GM21360 (cell line): ENCODE measurements around the gene DEGS2.

ENCODE experiments used
- ATAC-seq: cut with Tn5 transposase; IDR thresholded peaks from one replicate; pipeline ENCODE4 v1.9.1; 2021; ENCODE audit warnings: mild to moderate bottlenecking, moderate library complexity; ENCODE audit not compliant: unreplicated experiment

The DEGS2 gene

DNA sequence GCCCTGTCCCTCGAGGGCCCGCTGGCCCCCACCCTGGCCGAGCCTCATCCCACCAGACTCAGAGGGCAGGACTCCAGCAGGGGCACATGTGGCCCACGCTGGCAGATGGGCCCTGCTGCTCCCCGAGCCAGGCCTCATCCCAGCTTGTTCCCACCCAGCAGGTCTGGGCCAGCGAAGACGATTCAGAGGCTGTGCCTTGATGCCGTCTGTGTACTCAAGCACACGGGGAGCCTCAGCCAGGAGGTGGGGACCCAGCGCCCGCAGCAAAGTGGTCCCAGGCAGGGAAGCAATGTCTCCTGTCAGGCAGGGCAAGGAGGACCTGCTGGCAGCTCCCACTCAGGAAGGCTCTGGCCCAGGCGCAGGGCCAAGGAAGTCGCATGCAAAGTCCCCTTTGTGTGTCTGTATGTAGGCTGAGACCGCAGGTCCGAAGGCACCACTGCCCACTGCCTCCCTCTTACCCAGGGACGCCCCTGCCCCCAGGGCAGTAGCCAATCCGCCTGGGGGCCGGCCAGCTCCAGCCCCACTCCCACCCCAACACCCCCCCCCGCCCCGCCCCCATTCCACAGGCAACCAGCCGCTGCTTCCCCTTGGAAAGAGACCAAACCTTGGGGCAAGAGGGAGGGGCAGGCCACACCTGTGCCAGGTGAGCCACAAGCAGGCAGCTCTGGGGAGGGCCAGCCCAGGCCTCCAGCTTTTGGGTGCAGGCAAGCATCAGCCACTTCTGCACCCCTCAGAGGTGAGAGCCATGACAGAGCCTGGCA is 9.4 kb downstream of the DEGS2 start:
- ATAC-seq: no peak

DNA sequence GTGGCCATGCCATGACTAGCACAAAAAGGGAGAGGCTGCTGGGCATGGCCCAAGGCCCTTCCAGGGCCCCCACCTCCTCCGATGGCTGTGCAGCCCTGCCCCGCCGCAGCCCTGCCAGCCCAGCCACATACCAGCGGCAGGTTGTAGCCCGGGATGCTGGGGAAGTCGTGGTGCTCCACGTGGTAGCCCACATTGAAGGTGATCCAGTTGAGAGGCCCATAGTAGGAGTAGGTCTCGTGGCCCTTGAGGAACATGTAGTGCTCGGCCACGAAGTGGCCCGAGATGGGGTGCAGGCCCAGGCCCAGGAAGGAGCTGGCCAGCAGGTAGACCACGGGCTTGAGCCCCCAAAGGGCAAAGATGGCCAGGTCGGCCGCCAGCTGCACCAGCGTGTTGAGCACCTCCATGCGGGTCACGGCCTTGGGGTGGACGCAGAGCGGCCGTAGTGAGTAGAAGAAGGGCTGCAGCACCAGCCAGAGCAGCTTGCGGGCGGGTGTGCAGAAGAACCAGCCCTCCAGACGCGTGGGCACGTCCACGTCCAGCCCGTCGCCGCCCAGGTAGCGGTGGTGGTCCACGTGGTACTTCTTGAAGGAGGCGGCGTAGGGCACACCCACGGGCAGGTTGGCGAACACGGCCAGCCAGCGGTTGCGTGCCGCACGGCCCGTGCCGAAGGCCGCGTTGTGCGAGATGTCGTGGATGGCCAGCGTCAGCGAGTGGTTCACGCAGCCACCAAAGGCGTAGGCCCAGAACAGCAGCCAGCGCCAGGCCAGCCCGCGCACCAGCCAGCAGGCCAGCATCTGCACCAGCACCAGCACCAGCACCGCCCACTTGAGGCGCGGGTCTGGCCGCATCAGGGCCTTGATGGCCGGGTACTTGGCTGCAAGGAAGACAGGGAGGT is 10.4 kb downstream of the DEGS2 start:
- no peak for ATAC-seq

DNA sequence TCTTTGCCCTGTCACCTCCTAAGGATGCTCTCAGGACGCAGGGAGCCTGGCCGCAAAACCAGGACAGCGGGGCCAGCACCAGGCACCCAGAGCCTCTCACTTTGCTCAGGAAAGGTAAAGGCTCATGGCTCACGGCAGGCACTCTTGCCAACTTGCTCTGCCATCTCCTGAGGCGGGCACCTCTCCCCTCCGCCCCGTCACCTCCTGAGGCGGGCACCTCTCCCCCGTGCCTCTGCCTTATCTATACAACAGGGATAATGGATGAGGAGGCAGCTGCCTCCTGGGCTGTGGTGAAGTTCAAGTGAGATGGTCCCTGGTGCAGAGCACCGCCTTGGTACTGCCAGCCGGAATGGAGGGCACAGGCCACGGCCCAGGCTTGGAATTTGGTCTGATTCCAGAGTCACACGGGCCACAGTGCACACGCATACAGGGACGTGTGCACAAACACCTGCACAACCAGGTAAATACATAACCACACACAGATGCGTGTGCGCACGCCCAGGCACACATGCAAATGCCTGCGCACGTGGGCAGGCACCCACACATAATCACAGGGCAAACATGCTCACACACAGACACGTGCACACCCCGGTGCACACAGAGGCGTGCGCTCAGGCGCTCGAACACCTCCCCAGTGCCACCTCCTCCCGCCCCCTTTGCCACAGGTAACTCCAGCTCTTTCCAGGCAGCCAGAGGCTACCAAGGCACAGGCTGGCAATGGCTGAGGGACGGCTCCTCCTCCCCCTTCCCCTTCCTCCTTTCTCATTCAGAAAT is 11.6 kb downstream of the DEGS2 start:
- no peak for ATAC-seq

DNA sequence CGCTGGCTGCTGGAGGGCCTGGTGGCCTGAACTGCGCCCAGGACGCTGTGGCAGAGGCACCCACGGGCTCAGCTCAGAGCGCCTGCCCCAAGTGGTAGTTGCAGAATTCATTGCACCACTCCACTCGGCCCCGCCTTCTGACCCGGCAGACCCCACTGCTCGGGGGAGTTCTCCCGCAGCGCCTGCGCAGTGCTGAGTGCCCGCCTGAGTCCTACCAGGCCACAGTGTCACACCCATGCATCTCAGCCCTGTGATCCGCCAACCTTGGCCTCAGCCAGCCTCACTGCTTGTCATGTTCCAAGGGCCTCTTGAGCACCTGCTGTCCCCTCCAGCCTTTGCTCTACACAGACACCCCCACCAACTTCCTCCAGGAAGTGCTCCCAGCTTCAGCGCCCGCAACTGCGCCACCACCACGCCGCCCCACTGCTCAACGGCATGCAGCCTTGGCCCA is 12.2 kb downstream of the DEGS2 start:
- no peak for ATAC-seq

- ATAC-seq: no peak
Measured at GRCh38 chr14:100146531-100147091, 12.8 kb downstream of the DEGS2 start.

DNA sequence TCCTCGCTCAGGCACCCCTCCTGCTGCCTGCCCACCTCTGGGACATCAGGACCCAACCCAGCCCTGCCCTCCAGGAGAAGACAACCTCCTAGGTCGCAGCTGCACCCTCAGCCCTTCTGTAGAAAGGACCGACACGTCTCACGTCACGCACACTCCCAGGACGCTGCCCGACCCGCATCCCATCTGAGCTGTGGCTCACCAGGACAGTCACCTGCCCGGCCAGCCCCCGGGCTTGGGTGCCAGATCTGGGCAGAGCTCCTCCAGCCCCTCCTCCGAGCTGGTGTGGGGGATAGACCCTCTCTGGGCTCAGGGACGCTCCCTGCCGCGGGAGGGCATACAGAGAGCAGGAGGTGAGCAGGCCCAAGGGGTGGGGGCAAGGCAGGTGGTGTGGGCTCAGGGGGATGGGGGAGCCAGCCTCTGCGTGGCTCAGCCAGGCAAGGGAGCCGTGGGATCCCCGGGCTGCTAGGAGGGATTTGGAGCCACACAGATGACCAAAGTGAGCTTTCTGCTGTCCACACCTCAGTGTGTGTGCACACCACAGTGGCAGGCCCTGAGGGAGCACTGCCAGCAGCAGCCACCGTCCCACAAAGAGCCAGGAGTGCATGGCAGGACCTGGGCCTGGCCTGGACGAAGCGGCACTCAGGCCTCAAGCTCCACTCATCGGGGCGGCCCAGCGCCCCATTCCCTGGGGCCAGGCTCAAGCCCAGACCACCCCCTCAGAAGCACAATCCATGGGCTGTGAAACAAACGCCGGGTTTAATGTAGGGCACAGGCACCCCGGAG is 13.6 kb downstream of the DEGS2 start:
- ATAC-seq: no peak

GRCh38 chr14:100144996-100145646 is 14.3 kb downstream of the DEGS2 start:
- ATAC-seq: no peak

GRCh38 chr14:100144645-100144995 is 14.8 kb downstream of the DEGS2 start:
- no peak for ATAC-seq

- ATAC-seq: no peak
Measured at GRCh38 chr14:100143934-100144333, 15.5 kb downstream of the DEGS2 start.

DNA sequence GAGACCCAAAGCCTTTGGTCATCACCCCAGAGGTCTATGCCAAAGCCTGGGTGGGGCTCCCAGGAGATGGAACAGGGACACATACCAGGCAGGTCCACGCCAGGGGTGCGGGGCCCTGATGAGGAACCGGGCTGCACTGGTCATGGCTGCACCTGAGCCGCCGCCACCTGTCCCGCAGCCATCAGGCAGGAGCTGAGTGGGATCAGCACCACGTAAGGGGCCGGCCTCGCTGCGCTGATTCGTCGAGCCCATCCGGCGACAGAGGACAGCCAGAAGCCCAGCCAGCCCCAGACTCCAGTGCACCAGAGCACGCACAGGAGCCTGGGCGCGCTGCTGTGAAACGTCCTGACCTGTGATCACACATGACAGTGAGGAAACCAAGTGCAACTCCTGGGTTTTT is 15.9 kb downstream of the DEGS2 start:
- no peak for ATAC-seq

GRCh38 chr14:100142073-100143040 is 17.1 kb downstream of the DEGS2 start:
- no peak for ATAC-seq

DNA sequence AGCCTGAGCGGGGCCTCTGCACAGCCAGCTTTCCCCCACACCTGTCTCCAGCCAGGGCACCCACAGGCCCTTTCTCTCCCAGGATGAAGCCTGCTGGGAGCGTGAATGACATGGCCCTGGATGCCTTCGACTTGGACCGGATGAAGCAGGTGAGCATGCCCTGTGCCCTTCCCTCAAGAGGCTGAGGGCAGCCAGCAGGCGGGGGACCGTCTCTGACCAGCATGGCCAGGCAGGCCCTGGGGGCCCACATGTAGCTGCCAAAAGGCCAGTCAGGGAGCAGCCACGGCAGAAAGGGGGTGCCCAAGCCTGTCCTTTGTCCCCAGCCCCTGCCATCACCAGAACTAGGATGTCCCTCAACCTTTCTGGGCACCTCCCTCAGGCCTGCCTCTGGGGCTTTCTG is 18.3 kb downstream of the DEGS2 start:
- no peak for ATAC-seq

DNA sequence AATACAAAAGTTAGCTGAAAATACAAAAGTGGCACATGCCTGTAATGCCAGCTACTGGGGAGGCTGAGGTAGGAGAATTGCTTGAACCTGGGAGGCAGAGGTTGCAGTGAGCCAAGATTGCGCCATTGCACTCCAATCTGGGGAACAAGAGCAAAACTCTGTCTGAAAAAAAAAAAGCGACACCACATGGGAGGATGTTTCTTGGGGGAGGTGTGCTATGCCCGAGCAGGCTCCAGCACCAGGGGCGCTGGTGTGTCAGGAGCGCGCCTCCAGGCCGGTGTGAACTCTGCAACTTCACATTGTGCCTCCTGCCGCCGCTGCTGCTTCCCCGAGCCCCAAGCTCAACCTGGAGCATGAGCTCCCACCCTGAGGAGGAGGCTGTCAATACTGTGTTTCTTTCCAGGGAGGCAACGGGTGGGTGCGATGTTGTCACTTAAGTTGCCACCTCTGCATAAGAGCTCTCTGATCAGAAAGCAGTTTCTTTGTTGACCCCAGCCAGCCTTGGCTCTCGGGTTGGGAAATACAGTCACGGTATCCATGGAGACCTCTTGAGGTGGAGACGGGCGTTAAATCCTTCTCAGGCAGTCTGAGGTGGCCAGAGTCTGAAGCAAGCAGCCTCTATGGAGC is 18.9 kb downstream of the DEGS2 start:
- ATAC-seq: no peak

GRCh38 chr14:100138955-100139354 is 20.5 kb downstream of the DEGS2 start:
- no peak for ATAC-seq

GRCh38 chr14:100138082-100138787 is 21.2 kb downstream of the DEGS2 start:
- ATAC-seq: no peak

DNA sequence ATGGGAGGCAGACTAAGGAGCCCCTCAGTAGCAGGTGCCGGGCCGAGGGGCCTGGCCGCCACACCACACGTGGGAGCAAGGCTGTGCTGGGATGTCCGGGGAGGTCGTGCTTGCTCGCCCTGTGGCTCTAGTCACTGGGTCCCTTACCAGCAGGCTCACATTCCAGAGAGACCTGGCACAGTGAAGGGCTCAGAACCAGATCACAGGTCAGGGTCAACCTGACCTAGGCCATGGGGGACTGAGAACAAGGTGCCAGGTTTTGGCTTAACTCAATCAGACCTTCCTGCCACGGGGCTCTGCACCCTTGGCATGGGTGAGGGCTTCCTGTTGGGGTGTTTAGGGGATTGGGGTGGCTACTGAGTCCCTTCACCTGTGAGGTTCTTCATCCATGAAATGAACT is 22.3 kb downstream of the DEGS2 start:
- no peak for ATAC-seq

DNA sequence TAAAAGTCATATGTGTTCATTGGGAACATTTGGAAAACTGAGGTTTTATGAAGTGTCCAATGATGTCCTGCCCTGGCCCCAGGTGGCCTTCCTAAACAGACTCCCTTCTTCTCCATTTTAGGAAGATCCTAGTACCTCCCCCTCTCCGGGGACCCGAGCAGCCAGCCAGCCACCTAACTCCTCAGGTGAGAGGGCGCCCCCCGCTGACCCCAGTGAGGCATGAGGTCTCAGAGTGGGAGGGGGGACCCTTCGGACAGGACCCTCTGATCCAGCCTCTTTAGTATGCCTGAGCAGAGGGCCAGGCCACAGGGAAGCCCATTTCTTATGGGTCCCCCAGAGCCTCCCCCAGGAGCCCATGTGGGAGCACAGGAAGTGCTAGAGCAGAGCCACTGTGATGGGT is 23.7 kb downstream of the DEGS2 start:
- no peak for ATAC-seq

GRCh38 chr14:100135073-100135472 is 24.4 kb downstream of the DEGS2 start:
- no peak for ATAC-seq
